GM19023 (cell line): ENCODE results near the gene UBA52.
A peak's percentile ranks its signal among the peaks of the same experiment; 100 is the strongest.
"Not testable (repeated sequence)": the region's sequence is repeated elsewhere in the genome, so short reads cannot be mapped to it uniquely, and the experiment has no call there.

Source experiments
- ATAC-seq: cut with Tn5 transposase; IDR thresholded peaks from one replicate; pipeline ENCODE4 v1.9.1; 2021; ENCODE audit warnings: mild to moderate bottlenecking, moderate library complexity; ENCODE audit not compliant: unreplicated experiment

The UBA52 gene

GRCh38 chr19:18571564-18572344 lies at the start of gene UBA52:
UBA52 (plus strand) TSS chr19:18571857; CDS start chr19:18573301, 1,444 bp downstream.
- peak; percentile 87 for ATAC-seq

DNA sequence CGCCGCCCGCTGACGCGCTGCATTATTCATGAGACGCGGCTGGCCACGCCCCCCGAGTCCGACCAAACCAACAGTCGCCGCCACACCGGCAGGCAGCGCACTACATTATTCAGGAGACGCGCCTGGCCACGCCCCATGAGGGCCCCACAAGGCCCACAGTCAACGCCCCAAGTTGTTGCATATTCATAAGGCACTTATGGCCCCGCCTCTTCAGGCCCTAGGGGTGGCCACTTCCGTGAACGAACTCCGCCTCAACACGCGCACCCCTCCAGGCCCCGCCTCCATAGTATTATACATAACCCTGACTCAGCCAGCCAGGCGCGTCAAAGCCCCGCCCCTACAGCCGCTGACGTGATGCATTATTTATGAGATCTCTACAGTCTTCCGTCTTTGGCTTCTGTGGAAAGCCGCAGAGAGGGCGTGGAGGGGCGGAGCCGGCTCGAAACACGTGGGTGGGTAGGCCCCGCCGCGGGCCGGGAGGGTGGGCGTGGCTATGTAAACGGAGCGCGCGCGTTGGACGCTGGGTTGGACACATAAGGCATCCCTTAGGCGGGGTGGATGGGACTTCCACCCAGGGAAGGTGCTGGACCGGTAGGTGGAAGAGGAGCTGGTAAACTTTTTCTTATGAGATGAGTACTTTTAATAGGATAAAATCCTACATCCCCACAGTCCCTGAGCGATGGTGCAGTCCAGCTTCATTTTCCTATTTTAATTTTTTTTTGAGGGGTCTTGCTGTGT lies 49.4 kb upstream of the UBA52 start:
- peak; percentile 85 for ATAC-seq

DNA sequence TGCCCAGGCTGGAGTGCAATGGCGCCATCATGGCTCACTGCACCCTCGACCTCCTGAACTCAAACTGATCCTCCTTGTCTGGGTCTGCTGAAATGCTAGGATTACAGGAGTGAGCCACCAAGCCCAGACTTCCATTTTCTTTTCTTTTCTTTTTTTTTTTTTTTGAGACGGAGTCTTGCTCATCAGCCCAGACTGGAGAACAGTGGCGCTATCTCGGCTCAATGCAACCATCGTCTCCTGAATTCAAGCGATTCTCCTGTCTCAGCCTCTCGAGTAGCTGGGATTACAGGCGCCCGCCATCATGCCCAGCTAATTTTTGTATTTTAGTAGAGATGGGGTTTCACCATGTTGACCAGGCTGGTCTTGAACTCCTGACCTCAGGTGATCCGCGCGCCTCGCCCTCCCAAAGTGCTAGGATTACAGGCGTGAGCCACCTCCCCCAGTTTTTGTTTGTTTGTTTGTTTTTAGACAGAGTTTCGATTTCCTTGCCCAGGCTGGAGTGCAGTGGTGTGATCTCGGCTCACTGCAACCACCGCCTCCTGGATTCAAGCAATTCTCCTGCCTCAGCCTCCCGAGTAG lies 48.7 kb upstream of the UBA52 start:
- ATAC-seq, result not testable (repeated sequence)

DNA sequence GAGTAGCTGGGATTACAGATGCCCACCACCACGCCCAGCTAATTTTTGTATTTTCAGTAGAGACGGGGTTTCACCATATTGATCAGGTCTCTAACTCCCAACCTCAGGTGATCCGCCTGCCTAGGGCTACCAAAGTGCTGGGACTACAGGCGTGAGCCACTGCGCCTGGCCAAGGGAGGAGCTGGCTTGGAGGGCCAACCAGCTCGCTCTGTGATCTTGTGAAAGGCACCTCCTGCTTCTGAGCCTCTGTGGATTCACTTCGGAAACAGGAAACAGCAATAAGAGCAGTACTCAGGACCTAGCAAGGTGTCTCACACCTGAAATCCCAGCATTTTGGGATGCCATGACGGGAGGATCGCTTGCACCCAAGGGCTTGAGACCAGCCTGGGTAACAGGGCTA lies 47.8 kb upstream of the UBA52 start:
- no peak for ATAC-seq

DNA sequence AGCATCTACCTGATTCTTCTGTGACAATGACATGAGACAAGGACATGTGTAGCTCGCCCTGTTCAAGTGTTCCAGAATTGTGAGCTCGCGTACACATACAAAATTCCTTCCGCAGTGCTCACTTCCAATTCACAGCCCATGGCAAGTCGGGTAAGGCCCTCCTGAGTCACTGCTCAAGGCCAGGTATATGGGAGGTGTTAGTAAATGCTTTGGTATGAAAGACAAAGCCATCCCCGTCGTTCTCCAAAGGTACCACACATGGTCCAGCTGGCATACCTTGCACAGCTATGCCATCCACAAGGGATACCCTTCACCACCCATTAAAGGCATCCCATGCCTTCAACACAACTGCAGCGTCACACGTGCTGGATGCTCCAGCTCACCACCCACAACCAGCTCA lies 45.3 kb upstream of the UBA52 start:
- ATAC-seq, result no peak

DNA sequence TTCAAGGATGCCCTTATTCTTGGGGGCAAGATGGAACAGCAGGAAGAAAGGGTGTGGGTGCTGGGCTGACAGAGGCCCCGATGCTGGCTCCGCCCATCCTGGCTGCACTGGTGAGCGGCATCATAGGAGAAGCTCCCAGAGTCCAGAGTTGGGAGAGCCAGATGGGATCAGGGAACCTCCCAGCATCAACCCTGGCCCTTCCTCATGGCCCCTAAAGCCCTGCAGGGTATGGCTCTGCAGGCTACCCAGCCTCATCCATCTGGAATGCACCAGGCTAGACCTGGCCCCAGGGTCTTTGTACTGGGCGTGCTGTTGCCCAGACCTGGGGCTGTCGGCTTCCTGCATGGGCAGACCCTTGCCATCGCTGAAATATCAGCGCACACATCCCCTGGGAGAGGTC lies 41.9 kb upstream of the UBA52 start:
- ATAC-seq, result no peak

- ATAC-seq, result no peak
Measured at GRCh38 chr19:18531485-18531884, 40.2 kb upstream of the UBA52 start.

DNA sequence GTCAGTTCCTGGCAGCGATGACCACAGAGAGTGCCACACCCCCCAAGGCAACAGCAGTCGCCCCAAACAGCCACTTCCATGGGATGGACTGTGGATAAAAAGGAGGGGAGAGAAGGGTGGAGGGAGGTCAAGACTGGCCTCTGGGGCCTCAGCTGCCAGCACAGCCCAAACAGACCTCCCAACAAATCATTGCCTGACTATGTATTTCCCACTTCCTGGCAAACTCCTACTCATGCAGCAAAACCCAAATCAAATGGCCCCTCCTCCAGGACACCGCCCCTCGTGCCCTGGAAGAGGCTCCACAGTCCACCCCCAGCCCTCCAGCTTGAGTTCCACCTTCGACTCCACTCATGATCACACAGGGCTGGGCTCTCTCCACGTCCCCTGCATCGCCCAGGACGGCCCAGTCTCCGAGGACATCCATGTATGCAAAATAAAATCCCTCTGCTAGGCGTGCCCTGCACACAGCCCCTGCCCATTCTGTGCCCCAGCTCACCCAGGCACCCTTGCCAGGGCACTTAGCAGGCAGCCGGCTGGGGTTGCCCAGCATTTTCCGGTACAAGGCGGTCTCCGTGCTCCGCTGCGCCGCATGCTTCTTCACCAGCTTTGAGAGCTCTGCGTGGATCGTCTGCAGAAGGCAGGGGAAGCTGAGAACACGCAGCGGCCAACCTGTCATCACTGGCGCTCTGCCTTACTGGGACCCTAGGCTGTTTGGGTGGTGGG lies 39.3 kb upstream of the UBA52 start:
- ATAC-seq, result no peak

DNA sequence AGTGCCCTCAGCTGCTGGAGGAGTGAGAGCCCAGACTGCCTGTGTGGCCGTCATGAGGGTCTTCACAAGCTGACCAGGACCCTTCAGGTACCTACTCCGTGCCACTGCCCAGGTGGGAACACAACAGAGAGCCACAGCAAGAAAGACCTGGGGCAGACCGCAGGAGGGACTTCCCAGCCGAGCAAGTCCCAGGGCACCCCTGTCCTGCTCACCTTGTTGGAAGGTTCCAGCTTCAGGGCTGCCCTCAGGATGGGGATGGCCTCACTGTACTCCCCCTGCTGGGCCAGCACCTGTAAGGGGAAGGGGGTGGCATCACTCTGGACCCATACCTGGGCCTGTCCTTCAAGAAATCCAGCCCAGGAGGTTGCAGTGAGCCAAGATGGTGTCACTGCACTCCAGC lies 38.6 kb upstream of the UBA52 start:
- ATAC-seq, result no peak

GRCh38 chr19:18536475-18536874 lies 35.2 kb upstream of the UBA52 start:
- no peak for ATAC-seq

GRCh38 chr19:18537431-18537830 lies 34.2 kb upstream of the UBA52 start:
- no peak for ATAC-seq

- ATAC-seq, result no peak
Measured at GRCh38 chr19:18538115-18538514, 33.5 kb upstream of the UBA52 start.

DNA sequence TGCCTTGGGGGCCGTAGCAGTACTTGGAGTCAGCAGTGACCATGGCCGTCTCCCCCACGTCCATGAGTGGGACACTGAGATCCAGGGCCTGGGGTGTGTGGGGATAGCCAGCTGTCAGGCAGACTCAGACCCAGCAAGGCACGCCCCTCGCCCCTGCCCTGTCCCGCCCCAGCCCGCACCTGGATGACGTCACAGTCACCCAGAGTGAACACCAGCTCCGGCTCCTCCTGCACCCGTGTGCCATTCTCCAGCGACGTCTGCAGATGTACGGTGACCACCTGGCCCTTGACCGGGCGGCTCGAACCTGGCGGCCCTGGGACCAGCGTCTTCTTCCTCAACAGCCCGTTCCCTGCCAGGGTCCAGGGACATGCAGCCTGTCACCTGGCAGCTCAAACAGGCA lies 32.3 kb upstream of the UBA52 start:
- ATAC-seq, result no peak

- not testable (repeated sequence) for ATAC-seq
Measured at GRCh38 chr19:18540200-18540599, 31.5 kb upstream of the UBA52 start.

DNA sequence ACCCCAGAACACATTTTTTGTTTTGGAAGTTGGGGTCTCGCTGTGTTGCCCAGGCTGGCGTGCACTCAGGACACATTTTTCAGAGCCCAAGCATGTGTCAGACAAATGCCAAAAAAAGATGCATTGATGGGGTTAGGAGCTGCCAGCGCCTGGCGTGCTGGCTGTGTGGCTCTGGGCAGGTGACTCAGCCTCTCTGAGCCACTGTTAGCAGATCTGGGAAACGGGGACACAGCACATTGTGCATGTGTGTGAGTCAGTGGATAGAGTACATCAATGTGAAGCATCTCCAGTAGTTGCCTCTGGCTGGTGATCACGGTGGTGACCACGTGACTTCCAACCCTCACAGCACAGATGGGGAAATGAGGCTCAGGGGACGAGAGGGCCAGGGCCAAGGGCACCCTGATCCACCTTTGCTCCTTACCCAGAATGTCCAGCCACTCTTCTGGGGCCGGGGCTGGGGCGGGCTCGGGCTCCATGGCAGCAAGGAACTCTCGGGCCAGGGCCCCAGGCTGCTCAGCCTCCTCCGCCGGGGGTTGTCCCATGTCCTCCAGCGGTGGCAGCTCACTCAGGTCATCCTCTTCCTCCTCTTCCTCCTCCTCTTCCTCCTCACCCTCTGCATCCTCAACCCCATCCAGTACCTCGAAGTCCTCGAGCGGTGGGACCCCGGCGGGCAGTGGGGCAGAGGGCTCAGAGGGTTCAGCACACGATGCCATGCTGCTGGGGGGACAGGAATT lies 30.2 kb upstream of the UBA52 start:
- no peak for ATAC-seq

GRCh38 chr19:18541992-18542940 lies 29.4 kb upstream of the UBA52 start:
- no peak for ATAC-seq

DNA sequence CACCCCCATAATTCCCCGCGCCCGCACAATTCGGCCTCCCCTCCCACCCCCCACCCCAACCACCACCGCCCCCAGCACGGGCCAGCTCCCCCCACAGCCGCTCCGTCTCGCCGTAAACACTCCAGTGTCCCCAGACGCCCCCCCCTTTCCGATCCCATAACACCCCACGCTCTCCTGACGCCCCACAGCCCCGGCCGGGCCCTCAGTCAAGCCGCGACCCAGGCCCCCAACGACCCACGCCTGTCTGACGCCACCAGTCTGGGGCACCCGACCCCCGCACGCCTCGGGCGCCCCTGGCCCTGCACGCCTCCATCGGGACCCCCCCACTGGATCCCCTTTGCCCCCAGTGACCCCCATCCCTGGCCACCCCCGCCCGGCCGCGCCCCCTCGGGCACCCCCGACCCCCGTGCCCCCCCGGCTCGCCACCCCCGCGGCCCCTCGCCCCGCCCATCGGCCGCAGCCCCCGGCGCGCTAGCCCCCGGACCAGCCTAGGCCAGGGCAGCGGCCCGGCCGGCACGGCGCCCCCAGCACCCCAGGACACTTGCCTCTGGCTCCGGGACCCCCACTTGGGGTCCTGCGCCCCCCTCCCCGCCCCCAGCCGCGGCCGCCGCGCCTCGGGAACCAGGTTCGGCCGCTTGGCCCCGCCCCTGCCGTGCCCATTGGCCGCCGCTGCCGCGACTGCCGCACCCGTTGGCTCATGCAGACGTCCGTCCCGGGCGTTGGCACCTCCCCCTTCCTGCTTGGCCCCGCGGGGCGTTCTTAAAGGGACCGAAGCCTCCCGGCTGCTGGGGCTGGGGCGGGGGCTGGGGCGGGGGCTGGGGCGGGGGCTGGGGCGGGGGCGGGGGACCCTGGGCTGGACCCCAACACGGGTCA lies 28.5 kb upstream of the UBA52 start, which contains the start of gene FKBP8:
TSS of gene FKBP8 (minus strand) at position 633 of the 873 bp plus-strand sequence. CDS start 1,603 bp downstream, outside the sequence.
- ATAC-seq, result peak; percentile 92

GRCh38 chr19:18543814-18544475 lies 27.7 kb upstream of the UBA52 start:
- ATAC-seq, result peak; percentile 47
